ENCODE measurements around the gene EDAR.

The EDAR gene

GRCh38 chr2:108894766-108895165, 94.3 kb downstream of the EDAR start:
- TF ChIP-seq YY1 (IDR thresholded peaks at IDR 0.05; ENCODE audit: low read depth), result no peak
- no peak for TF ChIP-seq TEAD4 (IDR thresholded peaks at IDR 0.05)
- TF ChIP-seq NFIC (IDR thresholded peaks at IDR 0.05), result no peak
- no peak for TF ChIP-seq TAF1 (IDR thresholded peaks at IDR 0.05; ENCODE audit: low read depth)
- no peak for TF ChIP-seq CREB1 (IDR thresholded peaks at IDR 0.05; ENCODE audit: low read depth)
- TF ChIP-seq EP300 (IDR thresholded peaks at IDR 0.05; ENCODE audit: borderline replicate concordance), result no peak
- no peak for TF ChIP-seq CEBPB (IDR thresholded peaks at IDR 0.05)
- no peak for TF ChIP-seq FOXM1 (IDR thresholded peaks at IDR 0.05; ENCODE audit: borderline replicate concordance, low read depth)
- TF ChIP-seq REST (IDR thresholded peaks at IDR 0.05; ENCODE audit: low read depth), result no peak

DNA sequence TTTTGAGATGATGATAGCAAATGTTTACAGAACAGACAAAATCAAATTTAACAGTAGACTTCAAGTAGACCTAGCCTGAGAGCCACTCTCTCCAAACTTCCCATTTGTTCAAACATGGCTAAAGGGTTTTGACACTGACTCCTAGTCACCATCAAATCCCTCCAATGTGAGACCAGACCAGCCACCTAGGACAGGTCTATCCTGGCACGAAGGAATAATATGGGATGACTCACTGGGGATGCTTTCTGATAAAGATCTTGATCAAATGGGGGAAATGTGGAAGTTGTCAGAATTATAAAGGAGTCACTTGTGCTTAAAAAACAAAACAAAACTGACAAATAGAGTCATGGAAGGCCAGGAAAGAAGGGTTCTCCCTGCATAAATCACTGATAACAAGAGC, 95.7 kb downstream of the EDAR start:
- TF ChIP-seq NFIC (IDR thresholded peaks at IDR 0.05) (no peak), REST (IDR thresholded peaks at IDR 0.05; ENCODE audit: low read depth) (no peak), TAF1 (IDR thresholded peaks at IDR 0.05; ENCODE audit: low read depth) (no peak)
- TF ChIP-seq, protein P1, sequence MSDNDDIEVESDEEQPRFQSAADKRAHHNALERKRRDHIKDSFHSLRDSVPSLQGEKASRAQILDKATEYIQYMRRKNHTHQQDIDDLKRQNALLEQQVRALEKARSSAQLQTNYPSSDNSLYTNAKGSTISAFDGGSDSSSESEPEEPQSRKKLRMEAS (IDR thresholded peaks at IDR 0.05), result no peak

DNA sequence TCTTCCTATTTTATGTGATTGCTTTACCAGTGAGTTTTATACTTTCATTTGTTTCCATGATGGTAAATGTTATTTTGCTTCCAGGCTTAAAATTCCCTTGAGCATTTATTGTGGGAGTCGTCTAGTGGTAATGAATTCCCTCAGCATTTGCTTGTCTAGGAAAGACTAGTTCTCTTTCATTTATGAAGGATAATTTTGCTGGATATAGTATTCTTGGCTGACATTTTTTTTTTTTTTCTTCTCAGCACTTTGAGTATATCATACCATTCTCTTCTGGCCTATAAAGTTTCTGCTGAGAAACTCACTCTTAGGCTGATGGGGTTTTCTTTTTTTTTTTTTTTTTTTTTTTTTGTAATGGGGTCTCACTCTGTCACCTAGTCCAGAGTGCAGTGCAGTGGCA, 99.1 kb downstream of the EDAR start:
- TF ChIP-seq TAF1 (IDR thresholded peaks at IDR 0.05; ENCODE audit: low read depth) (no peak), RAD21 (IDR thresholded peaks at IDR 0.05; ENCODE audit: low read depth) (no peak), TCF12 (IDR thresholded peaks at IDR 0.05; ENCODE audit: low read depth) (no peak), CEBPB (IDR thresholded peaks at IDR 0.05) (no peak), ZBTB7A (IDR thresholded peaks at IDR 0.05; ENCODE audit: low read depth) (no peak), EP300 (IDR thresholded peaks at IDR 0.05; ENCODE audit: borderline replicate concordance) (no peak), TEAD4 (IDR thresholded peaks at IDR 0.05) (no peak), FOXM1 (IDR thresholded peaks at IDR 0.05; ENCODE audit: borderline replicate concordance, low read depth) (no peak), USF1 (IDR thresholded peaks at IDR 0.05) (no peak), YY1 (IDR thresholded peaks at IDR 0.05; ENCODE audit: low read depth) (no peak), CREB1 (IDR thresholded peaks at IDR 0.05; ENCODE audit: low read depth) (no peak)
- TF ChIP-seq, protein P1 (IDR thresholded peaks at IDR 0.05), result no peak

- TF ChIP-seq TCF12 (IDR thresholded peaks at IDR 0.05; ENCODE audit: low read depth), result no peak
- TF ChIP-seq, protein P1 (IDR thresholded peaks at IDR 0.05), result no peak
- TF ChIP-seq EGR1 (IDR thresholded peaks at IDR 0.05), result no peak
- no peak for TF ChIP-seq CREB1 (IDR thresholded peaks at IDR 0.05; ENCODE audit: low read depth)
- TF ChIP-seq FOXM1 (IDR thresholded peaks at IDR 0.05; ENCODE audit: borderline replicate concordance, low read depth), result no peak
- TF ChIP-seq REST (IDR thresholded peaks at IDR 0.05; ENCODE audit: low read depth), result no peak
- no peak for TF ChIP-seq EP300 (IDR thresholded peaks at IDR 0.05; ENCODE audit: borderline replicate concordance)
- TF ChIP-seq RAD21 (IDR thresholded peaks at IDR 0.05; ENCODE audit: low read depth), result no peak
- TF ChIP-seq CEBPB (IDR thresholded peaks at IDR 0.05), result no peak
- no peak for TF ChIP-seq ZBTB7A (IDR thresholded peaks at IDR 0.05; ENCODE audit: low read depth)
- TF ChIP-seq NFIC (IDR thresholded peaks at IDR 0.05), result no peak
- no peak for TF ChIP-seq TEAD4 (IDR thresholded peaks at IDR 0.05)
- TF ChIP-seq USF1 (IDR thresholded peaks at IDR 0.05), result no peak
- TF ChIP-seq TAF1 (IDR thresholded peaks at IDR 0.05; ENCODE audit: low read depth), result no peak
- no peak for TF ChIP-seq YY1 (IDR thresholded peaks at IDR 0.05; ENCODE audit: low read depth)
These were observed 104.4 kb downstream of the EDAR start for GRCh38 chr2:108884619-108885018.

Measured in Ishikawa (cell line).